ENCODE data around the gene RAI1. TPM values are rescaled to one million over a fixed set of nuclear protein-coding genes. Genes with fewer than 3 reads are reported as not detected.

RAI1 gene
- total RNA-seq, 2 donors from 2014 or later = 35.9 to 42.9 TPM

GRCh38 chr17:17831208-17832031 lies 150.2 kb downstream of the RAI1 start:
- TF ChIP-seq, protein P1, sequence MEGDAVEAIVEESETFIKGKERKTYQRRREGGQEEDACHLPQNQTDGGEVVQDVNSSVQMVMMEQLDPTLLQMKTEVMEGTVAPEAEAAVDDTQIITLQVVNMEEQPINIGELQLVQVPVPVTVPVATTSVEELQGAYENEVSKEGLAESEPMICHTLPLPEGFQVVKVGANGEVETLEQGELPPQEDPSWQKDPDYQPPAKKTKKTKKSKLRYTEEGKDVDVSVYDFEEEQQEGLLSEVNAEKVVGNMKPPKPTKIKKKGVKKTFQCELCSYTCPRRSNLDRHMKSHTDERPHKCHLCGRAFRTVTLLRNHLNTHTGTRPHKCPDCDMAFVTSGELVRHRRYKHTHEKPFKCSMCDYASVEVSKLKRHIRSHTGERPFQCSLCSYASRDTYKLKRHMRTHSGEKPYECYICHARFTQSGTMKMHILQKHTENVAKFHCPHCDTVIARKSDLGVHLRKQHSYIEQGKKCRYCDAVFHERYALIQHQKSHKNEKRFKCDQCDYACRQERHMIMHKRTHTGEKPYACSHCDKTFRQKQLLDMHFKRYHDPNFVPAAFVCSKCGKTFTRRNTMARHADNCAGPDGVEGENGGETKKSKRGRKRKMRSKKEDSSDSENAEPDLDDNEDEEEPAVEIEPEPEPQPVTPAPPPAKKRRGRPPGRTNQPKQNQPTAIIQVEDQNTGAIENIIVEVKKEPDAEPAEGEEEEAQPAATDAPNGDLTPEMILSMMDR (conservative IDR thresholded peaks at IDR 0.05) = no peak
- Mint-ChIP-seq H3K9me3 (no peaks in the 10 kb centered on the region), H3K4me1 (peaks cover 23% of the 10 kb centered on the region), H3K27ac (peak overlapping the region; percentile 48), H3K4me3 (no peak overlapping the region), H3K27me3 (ENCODE audit: insufficient read depth) (no peaks in the 10 kb centered on the region), H3K36me3 (ENCODE audit: low read depth) (peaks cover 20% of the 10 kb centered on the region)
- Histone ChIP-seq H3K4me1 (ENCODE audit: control insufficient read depth, insufficient read depth, low read length) (peaks cover 4% of the 10 kb centered on the region), H3K9me3 (ENCODE audit: control insufficient read depth, low read length) (no peaks in the 10 kb centered on the region), H3K27ac (ENCODE audit: low read depth, low read length) (peak overlapping the region; percentile 47), H3K4me3 (ENCODE audit: low read length) (no peak overlapping the region), H3K9ac (ENCODE audit: extremely low read depth, low read length, poor library complexity, severe bottlenecking) (no peak overlapping the region), H3K27me3 (ENCODE audit: control insufficient read depth, insufficient read depth, low read length, poor library complexity, severe bottlenecking) (no peaks in the 10 kb centered on the region), H3K36me3 (ENCODE audit: control insufficient read depth, insufficient read depth, low read length) (peaks cover 22% of the 10 kb centered on the region)
- DNase-seq = no peak
- WGBS, 2 experiments (ENCODE audit: insufficient coverage in 1 of 2, insufficient read length in 1 of 2) = 90 to 92% methylated on average over 9 to 12 of the region's 12 CpGs

- H3K27ac Mint-ChIP-seq = peak overlapping the region; percentile 23
- no peaks in the 10 kb centered on the region for H3K27me3 Mint-ChIP-seq (ENCODE audit: insufficient read depth)
- Histone ChIP-seq H3K9me3 (ENCODE audit: control insufficient read depth, low read length) (no peaks in the 10 kb centered on the region), H3K27me3 (ENCODE audit: control insufficient read depth, insufficient read depth, low read length, poor library complexity, severe bottlenecking) (no peaks in the 10 kb centered on the region), H3K4me1 (ENCODE audit: control insufficient read depth, insufficient read depth, low read length) (peaks cover 4% of the 10 kb centered on the region), H3K36me3 (ENCODE audit: control insufficient read depth, insufficient read depth, low read length) (peaks cover 22% of the 10 kb centered on the region), H3K9ac (ENCODE audit: extremely low read depth, low read length, poor library complexity, severe bottlenecking) (no peak overlapping the region), H3K27ac (ENCODE audit: low read depth, low read length) (peak overlapping the region; percentile 47), H3K4me3 (ENCODE audit: low read length) (no peak overlapping the region)
- H3K4me1 Mint-ChIP-seq = peaks cover 23% of the 10 kb centered on the region
- no peaks in the 10 kb centered on the region for H3K9me3 Mint-ChIP-seq
- H3K36me3 Mint-ChIP-seq (ENCODE audit: low read depth) = peaks cover 20% of the 10 kb centered on the region
- no peak overlapping the region for H3K4me3 Mint-ChIP-seq
- TF ChIP-seq, protein P1 (conservative IDR thresholded peaks at IDR 0.05) = no peak
- whole genome bisulfite sequencing, 2 experiments (ENCODE audit: insufficient coverage in 1 of 2, insufficient read length in 1 of 2) = 95 to 100% methylated on average over 1 to 2 of the region's 2 CpGs
- no peak for DNase-seq
These were observed 150.7 kb downstream of the RAI1 start for GRCh38 chr17:17832032-17832363.

GRCh38 chr17:17833658-17834357 lies 152.6 kb downstream of the RAI1 start:
- H3K9me3 Mint-ChIP-seq = no peaks in the 10 kb centered on the region
- H3K27me3 ChIP-seq (ENCODE audit: control insufficient read depth, insufficient read depth, low read length, poor library complexity, severe bottlenecking) = no peaks in the 10 kb centered on the region
- H3K27ac ChIP-seq (ENCODE audit: low read depth, low read length) = no peak overlapping the region
- peak overlapping the region; percentile 52 for H3K27ac Mint-ChIP-seq
- H3K4me1 ChIP-seq (ENCODE audit: control insufficient read depth, insufficient read depth, low read length) = peaks cover 12% of the 10 kb centered on the region
- no peak for DNase-seq
- WGBS, 2 experiments (ENCODE audit: insufficient coverage in 1 of 2, insufficient read length in 1 of 2) = 93 to 97% methylated on average over 7 of the region's 8 CpGs
- TF ChIP-seq, protein P1 (conservative IDR thresholded peaks at IDR 0.05) = no peak
- peaks cover 22% of the 10 kb centered on the region for H3K36me3 ChIP-seq (ENCODE audit: control insufficient read depth, insufficient read depth, low read length)
- peaks cover 20% of the 10 kb centered on the region for H3K36me3 Mint-ChIP-seq (ENCODE audit: low read depth)
- H3K27me3 Mint-ChIP-seq (ENCODE audit: insufficient read depth) = no peaks in the 10 kb centered on the region
- H3K4me3 ChIP-seq (ENCODE audit: low read length) = no peak overlapping the region
- no peak overlapping the region for H3K4me3 Mint-ChIP-seq
- H3K4me1 Mint-ChIP-seq = peaks cover 40% of the 10 kb centered on the region
- no peaks in the 10 kb centered on the region for H3K9me3 ChIP-seq (ENCODE audit: control insufficient read depth, low read length)
- H3K9ac ChIP-seq (ENCODE audit: extremely low read depth, low read length, poor library complexity, severe bottlenecking) = no peak overlapping the region

Measured in endodermal cell (in vitro differentiated cells).